Activated T-helper 1 cell treated with anti-CD3 and anti-CD28 coated beads, Interleukin-12 subunit alpha, Interleukin-12 subunit beta, Interleukin-2, Interleukin-4 antibody, amounts not matched to agents 30 ng/mL and 10 ng/mL and 1 ng/mL, durations not matched to agents 14 hours and 24 hours and 36 hours (primary cell): ENCODE measurements around the gene SLC35F4. TPM values are rescaled to one million over a fixed set of nuclear protein-coding genes. Genes with fewer than 3 reads are reported as not detected.

Source experiments
- DNase-seq: peaks from one replicate; pipeline ENCODE4 v3.0.0; 2021; ENCODE audit warnings: low spot score
- H3K27ac Mint-ChIP-seq: one replicate; pipeline ENCODE4 v1.8.0; 2021; ENCODE audit warnings: mild to moderate bottlenecking, mixed read lengths
- H3K27me3 Mint-ChIP-seq: one replicate; pipeline ENCODE4 v1.8.0; 2022; ENCODE audit warnings: mild to moderate bottlenecking, moderate library complexity, mixed read lengths; ENCODE audit not compliant: insufficient read depth
- H3K36me3 Mint-ChIP-seq: one replicate; pipeline ENCODE4 v1.8.0; 2021; ENCODE audit warnings: low read depth, mixed read lengths
- H3K4me1 Mint-ChIP-seq: one replicate; pipeline ENCODE4 v1.8.0; 2021; ENCODE audit warnings: low read depth, mixed read lengths
- H3K4me3 Mint-ChIP-seq: one replicate; pipeline ENCODE4 v1.8.0; 2021; ENCODE audit warnings: mild to moderate bottlenecking, moderate library complexity, mixed read lengths
- H3K9me3 Mint-ChIP-seq: one replicate; pipeline ENCODE4 v1.8.0; 2021; ENCODE audit warnings: mixed read lengths
- intact Hi-C: fragments of 100-400 bp; cut with micrococcal nuclease; formaldehyde crosslinking; loops from one replicate; pipeline ENCODE4 v1.15.1; 2024
- total RNA-seq: library from RNA; stranded (reverse); gene quantifications from 2 replicates; pipeline ENCODE4 v1.2.3, GENCODE V29; 2022

The SLC35F4 gene
- total RNA-seq, 1 donor from 2014 or later = not detected

GRCh38 chr14:57686304-57686703 is 179.6 kb downstream of the SLC35F4 start:
- intact Hi-C loops = no loop called here
- H3K36me3 Mint-ChIP-seq = no peaks in the 10 kb centered on the region
- H3K27me3 Mint-ChIP-seq = no peaks in the 10 kb centered on the region
- no peaks in the 10 kb centered on the region for H3K4me1 Mint-ChIP-seq
- no peak for DNase-seq
- H3K9me3 Mint-ChIP-seq = no peaks in the 10 kb centered on the region
- no peak overlapping the region for H3K27ac Mint-ChIP-seq
- H3K4me3 Mint-ChIP-seq = no peak overlapping the region

- no peak overlapping the region for H3K27ac Mint-ChIP-seq
- H3K4me3 Mint-ChIP-seq = no peak overlapping the region
- H3K4me1 Mint-ChIP-seq = no peaks in the 10 kb centered on the region
- intact Hi-C loops = no loop called here
- H3K36me3 Mint-ChIP-seq = no peaks in the 10 kb centered on the region
- peaks cover 5% of the 10 kb centered on the region for H3K9me3 Mint-ChIP-seq
- DNase-seq = no peak
- no peaks in the 10 kb centered on the region for H3K27me3 Mint-ChIP-seq
Measured at GRCh38 chr14:57671021-57671420, 194.9 kb downstream of the SLC35F4 start.

- Mint-ChIP-seq H3K9me3 (no peaks in the 10 kb centered on the region), H3K4me3 (no peak overlapping the region), H3K4me1 (no peaks in the 10 kb centered on the region), H3K27ac (no peak overlapping the region), H3K27me3 (no peaks in the 10 kb centered on the region), H3K36me3 (no peaks in the 10 kb centered on the region)
- DNase-seq = no peak
- intact Hi-C loops = no loop called here
Measured at GRCh38 chr14:57660208-57660607, 205.7 kb downstream of the SLC35F4 start.

GRCh38 chr14:57659052-57659451 is 206.8 kb downstream of the SLC35F4 start:
- Mint-ChIP-seq H3K36me3 (no peaks in the 10 kb centered on the region), H3K4me1 (no peaks in the 10 kb centered on the region), H3K9me3 (no peaks in the 10 kb centered on the region), H3K27me3 (no peaks in the 10 kb centered on the region), H3K4me3 (no peak overlapping the region), H3K27ac (no peak overlapping the region)
- DNase-seq = no peak
- intact Hi-C loops = no loop called here

GRCh38 chr14:57657487-57657886 is 208.4 kb downstream of the SLC35F4 start:
- no peak overlapping the region for H3K27ac Mint-ChIP-seq
- no peaks in the 10 kb centered on the region for H3K4me1 Mint-ChIP-seq
- DNase-seq = no peak
- no peak overlapping the region for H3K4me3 Mint-ChIP-seq
- intact Hi-C loops = no loop called here
- no peaks in the 10 kb centered on the region for H3K36me3 Mint-ChIP-seq
- H3K27me3 Mint-ChIP-seq = no peaks in the 10 kb centered on the region
- H3K9me3 Mint-ChIP-seq = no peaks in the 10 kb centered on the region

GRCh38 chr14:57656853-57657252 is 209.0 kb downstream of the SLC35F4 start:
- no peak overlapping the region for H3K4me3 Mint-ChIP-seq
- no peaks in the 10 kb centered on the region for H3K27me3 Mint-ChIP-seq
- no peak overlapping the region for H3K27ac Mint-ChIP-seq
- no peak for DNase-seq
- no peaks in the 10 kb centered on the region for H3K9me3 Mint-ChIP-seq
- no peaks in the 10 kb centered on the region for H3K36me3 Mint-ChIP-seq
- intact Hi-C loops = no loop called here
- no peaks in the 10 kb centered on the region for H3K4me1 Mint-ChIP-seq

- Mint-ChIP-seq H3K36me3 (no peaks in the 10 kb centered on the region), H3K27me3 (no peaks in the 10 kb centered on the region), H3K9me3 (peaks cover 2% of the 10 kb centered on the region), H3K4me1 (no peaks in the 10 kb centered on the region), H3K27ac (no peak overlapping the region), H3K4me3 (no peak overlapping the region)
- intact Hi-C loops = no loop called here
- DNase-seq = no peak
Measured at GRCh38 chr14:57652769-57653168, 213.1 kb downstream of the SLC35F4 start.

- H3K27ac Mint-ChIP-seq = no peak overlapping the region
- no peak for DNase-seq
- H3K4me1 Mint-ChIP-seq = no peaks in the 10 kb centered on the region
- no peak overlapping the region for H3K4me3 Mint-ChIP-seq
- H3K36me3 Mint-ChIP-seq = no peaks in the 10 kb centered on the region
- intact Hi-C loops = no loop called here
- peaks cover 7% of the 10 kb centered on the region for H3K9me3 Mint-ChIP-seq
- no peaks in the 10 kb centered on the region for H3K27me3 Mint-ChIP-seq
Measured at GRCh38 chr14:57641776-57642175, 224.1 kb downstream of the SLC35F4 start.

- intact Hi-C loops = no loop called here
- DNase-seq = no peak
- Mint-ChIP-seq H3K27me3 (no peaks in the 10 kb centered on the region), H3K4me3 (no peak overlapping the region), H3K36me3 (no peaks in the 10 kb centered on the region), H3K27ac (no peak overlapping the region), H3K9me3 (no peaks in the 10 kb centered on the region), H3K4me1 (no peaks in the 10 kb centered on the region)
Measured at GRCh38 chr14:57640036-57640435, 225.9 kb downstream of the SLC35F4 start.

- Mint-ChIP-seq H3K9me3 (no peaks in the 10 kb centered on the region), H3K27me3 (no peaks in the 10 kb centered on the region), H3K4me1 (no peaks in the 10 kb centered on the region), H3K4me3 (no peak overlapping the region), H3K36me3 (no peaks in the 10 kb centered on the region), H3K27ac (no peak overlapping the region)
- intact Hi-C loops = no loop called here
- no peak for DNase-seq
Measured at GRCh38 chr14:57637901-57638300, 228.0 kb downstream of the SLC35F4 start.

GRCh38 chr14:57634335-57634734 is 231.6 kb downstream of the SLC35F4 start:
- no peaks in the 10 kb centered on the region for H3K36me3 Mint-ChIP-seq
- no peaks in the 10 kb centered on the region for H3K27me3 Mint-ChIP-seq
- no peaks in the 10 kb centered on the region for H3K4me1 Mint-ChIP-seq
- intact Hi-C loops = no loop called here
- no peak for DNase-seq
- no peak overlapping the region for H3K4me3 Mint-ChIP-seq
- H3K27ac Mint-ChIP-seq = no peak overlapping the region
- H3K9me3 Mint-ChIP-seq = no peaks in the 10 kb centered on the region

GRCh38 chr14:57632649-57633048 is 233.2 kb downstream of the SLC35F4 start:
- no peak for DNase-seq
- intact Hi-C loops = no loop called here
- Mint-ChIP-seq H3K9me3 (no peaks in the 10 kb centered on the region), H3K4me3 (no peak overlapping the region), H3K27ac (no peak overlapping the region), H3K27me3 (no peaks in the 10 kb centered on the region), H3K4me1 (no peaks in the 10 kb centered on the region), H3K36me3 (no peaks in the 10 kb centered on the region)

GRCh38 chr14:57617510-57617909 is 248.4 kb downstream of the SLC35F4 start:
- no peaks in the 10 kb centered on the region for H3K36me3 Mint-ChIP-seq
- peaks cover 16% of the 10 kb centered on the region for H3K9me3 Mint-ChIP-seq
- DNase-seq = no peak
- no peak overlapping the region for H3K4me3 Mint-ChIP-seq
- no peak overlapping the region for H3K27ac Mint-ChIP-seq
- no peaks in the 10 kb centered on the region for H3K27me3 Mint-ChIP-seq
- intact Hi-C loops = no loop called here
- no peaks in the 10 kb centered on the region for H3K4me1 Mint-ChIP-seq

GRCh38 chr14:57612946-57613345 is 252.9 kb downstream of the SLC35F4 start:
- H3K36me3 Mint-ChIP-seq = no peaks in the 10 kb centered on the region
- H3K4me1 Mint-ChIP-seq = no peaks in the 10 kb centered on the region
- H3K9me3 Mint-ChIP-seq = peaks cover 3% of the 10 kb centered on the region
- no peak overlapping the region for H3K27ac Mint-ChIP-seq
- H3K4me3 Mint-ChIP-seq = no peak overlapping the region
- H3K27me3 Mint-ChIP-seq = no peaks in the 10 kb centered on the region
- no peak for DNase-seq
- intact Hi-C loops = no loop called here
